M059J (cell line): ENCODE data around the gene ATP6V0E1. TPM values are rescaled to one million over a fixed set of nuclear protein-coding genes. Genes with fewer than 3 reads are reported as not detected.
"Not testable (repeated sequence)": the region's sequence is repeated elsewhere in the genome, so short reads cannot be mapped to it uniquely, and the experiment has no call there.

Source experiments
- DNase-seq: peaks from one replicate; pipeline ENCODE4 v3.0.0-alpha.2; 2012; ENCODE audit warnings: low read depth
- total RNA-seq: library from RNA; depleted of rRNA; stranded (reverse); fragments of >200 nt; shearing (Covaris generic); gene quantifications from 2 replicates; pipeline ENCODE4 v1.2.3, GENCODE V29; 2014

ATP6V0E1 gene
- total RNA-seq, 1 experiment from 2014 or later, result 365 TPM

DNA sequence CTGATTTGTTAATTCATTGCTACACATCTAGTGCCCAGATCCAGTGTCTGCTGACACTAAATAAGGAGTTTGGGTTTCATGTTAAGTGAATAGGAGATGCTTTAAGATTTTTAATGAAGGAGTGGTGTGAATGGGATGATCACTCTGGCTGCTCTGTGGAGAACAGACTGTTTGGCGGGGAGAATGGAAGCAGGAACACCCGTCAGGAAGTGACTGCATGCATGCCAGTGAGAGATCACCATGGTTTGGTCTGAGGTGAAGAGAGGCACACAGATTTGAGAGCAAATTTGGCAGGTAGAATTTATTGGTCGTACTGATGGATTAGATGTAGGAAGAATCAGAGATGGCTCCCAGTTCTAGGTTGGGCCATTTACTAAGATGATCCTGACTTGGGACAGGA lies 19.8 kb downstream of the ATP6V0E1 start:
- no peak for DNase-seq

DNA sequence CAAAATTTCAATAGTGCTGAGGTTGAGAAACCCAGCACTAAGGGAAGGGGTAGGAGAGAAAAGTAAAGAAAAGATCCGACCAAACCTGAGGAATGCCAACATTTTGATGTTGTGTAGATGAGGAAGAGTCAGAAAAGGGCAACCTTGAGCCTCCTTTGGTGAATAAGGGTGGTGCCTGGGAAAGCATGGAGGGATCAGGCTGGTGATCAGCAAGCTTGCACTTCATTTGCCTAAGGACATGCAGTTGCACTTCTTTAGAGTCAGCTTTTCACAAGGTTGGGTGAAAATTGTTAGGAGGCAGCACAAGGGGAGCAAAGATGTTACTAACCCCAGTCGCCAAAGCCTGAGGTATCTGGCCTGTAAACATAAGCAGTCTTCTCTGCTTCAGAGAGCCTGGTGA lies 20.4 kb downstream of the ATP6V0E1 start:
- no peak for DNase-seq

DNA sequence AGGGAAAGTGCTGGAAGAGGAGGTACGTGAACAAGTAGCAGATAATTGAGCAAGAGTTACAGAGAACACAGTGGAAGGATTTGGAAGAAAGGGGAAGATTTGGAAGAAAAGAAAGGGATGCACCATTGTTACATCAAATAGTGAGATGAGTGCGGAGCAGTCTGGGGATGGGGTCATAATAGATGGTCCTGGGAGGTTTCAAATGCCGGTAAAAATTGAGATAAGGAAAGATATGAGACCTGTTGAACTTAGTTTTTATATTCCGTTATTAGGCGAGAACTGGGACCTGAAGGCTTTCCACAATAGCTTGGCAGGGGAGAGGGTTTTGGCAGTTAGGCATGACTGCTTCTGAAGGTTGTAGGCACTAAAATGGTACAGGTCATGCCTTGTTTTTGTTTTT lies 20.9 kb downstream of the ATP6V0E1 start:
- no peak for DNase-seq

DNA sequence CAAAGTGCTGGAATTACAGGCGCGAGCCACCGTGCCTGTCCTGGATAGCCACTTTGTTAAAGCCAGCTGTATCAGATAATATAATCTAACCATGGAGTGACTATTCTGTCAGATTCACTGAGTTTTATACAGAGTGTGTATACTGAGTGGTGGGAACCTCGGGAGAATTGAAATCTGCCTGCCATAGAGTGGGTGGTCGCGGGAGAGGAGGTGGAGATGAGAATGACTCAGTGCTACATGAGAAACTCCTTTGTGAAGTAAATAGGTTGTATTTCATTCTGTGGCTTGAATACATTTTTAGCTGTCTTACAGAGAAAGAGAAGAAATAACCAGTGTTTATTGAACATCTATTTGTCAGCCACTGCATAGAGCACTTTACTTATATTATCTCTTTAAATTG lies 26.4 kb downstream of the ATP6V0E1 start:
- DNase-seq, result peak; percentile 60

DNA sequence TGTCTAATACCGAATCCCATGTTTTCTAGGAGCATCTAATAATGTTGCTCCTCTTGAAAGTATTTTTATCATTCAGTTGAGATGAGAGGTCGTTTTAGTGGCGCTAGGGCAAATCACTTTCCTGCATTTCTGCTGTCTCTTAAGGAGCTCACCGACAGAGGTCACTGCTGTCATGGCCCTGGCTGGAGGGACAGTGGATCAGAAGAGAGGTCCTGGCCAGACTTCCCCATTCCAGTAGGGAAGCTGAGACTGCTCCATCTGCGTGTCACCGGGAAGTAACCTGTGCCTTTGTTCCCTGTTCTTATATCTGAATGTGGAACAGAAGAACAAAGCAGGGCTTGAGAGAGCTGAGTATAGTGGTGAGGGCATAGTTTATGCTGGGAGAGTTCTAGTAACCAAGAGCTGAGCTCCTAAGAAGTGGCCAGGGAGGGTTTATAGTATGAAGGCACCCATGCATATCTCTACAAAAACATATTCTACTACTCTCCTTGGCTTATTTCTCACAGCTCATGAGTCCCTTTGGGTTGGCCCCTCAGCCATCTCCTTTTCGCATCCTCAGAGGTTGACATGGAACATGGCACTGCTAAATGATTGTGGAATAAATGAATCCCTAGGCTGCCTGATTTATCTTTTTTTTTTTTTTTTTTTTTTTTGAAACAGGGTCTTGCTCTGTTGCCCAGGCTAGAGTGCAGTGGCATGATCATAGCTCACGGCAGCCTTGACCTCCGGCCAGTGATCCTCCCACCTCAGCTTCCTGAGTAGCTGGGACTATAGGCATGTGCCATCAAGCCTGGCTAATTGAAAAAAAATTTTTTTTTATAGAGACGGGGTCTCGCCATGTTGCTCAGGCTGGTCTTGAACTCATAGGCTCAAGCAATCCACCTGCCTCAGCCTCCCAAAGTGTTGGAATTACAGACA lies 27.2 kb downstream of the ATP6V0E1 start:
- no peak for DNase-seq

DNA sequence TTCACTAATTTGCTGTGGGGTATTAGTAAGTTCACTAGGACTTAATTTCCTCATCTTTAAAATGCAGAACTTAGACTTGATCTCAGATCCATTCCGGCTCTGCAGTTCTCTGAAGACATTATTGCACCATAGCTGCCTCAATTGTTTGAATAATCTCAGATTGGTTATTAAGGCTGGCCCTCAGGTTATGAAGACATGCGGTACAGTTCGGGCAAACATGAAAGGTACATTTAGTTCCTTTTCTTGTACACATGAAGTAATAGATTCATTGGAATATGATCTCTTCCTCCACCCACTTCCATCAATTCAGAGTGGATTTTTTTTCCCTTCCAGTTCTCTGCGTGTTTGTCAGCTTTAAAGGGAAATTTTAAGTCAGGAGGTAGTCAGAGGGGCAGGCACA lies 28.0 kb downstream of the ATP6V0E1 start:
- DNase-seq, result no peak

DNA sequence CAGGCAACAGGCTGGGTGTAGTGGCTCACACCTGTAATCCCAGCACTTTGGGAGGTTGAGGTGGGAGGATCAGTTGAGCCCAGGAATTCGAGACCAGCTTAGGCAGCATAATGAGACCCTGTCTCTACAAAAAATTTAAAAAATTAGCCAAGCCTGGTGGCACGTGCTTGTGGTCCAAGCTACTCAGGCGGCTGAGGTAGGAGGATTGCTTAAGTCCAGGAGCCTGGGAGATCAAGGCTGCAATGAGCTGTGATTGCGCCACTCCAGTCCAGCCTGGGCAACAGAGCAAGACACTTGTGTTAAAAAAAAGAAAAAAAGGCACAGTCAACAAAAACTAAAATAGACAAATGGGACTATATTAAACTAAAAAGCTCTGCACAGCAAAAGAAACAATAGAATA lies 29.3 kb downstream of the ATP6V0E1 start:
- DNase-seq, result no peak

DNA sequence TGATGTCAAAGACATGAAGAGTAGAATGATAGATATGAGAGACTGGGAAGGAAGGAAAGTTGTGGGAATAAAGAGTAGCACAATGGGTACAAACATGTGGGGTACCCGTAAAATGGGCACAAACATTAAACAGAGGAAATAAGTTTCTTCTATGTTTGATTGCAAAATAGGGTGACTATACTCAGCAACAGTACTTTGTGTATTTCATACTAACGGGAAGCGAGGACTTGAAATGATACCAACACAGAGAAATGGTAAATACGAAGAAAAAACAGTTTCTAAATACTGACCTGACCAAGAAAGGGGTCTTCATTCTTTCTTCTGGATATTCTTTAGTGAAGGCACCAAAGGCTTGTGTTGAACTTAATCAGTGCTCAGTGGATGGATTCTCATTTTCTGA lies 31.1 kb downstream of the ATP6V0E1 start:
- no peak for DNase-seq

DNA sequence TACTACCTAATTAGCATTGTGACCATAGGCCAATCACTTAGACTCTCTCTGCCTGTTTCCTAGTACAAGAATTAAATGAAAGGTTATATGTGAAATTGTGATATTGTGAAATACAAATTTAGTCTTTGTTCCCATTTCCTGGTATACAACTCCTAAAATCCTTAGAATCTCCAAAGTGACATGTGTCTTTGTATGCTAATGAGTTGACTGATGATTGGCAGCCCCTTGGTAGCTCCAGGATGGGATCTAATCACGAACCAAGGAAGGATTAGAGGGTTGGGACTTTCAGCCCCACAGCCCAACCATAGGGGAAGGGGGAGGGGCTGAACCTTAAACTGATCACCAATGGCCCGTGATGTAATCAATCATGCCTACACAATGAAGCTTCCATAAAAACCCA lies 31.6 kb downstream of the ATP6V0E1 start:
- no peak for DNase-seq

DNA sequence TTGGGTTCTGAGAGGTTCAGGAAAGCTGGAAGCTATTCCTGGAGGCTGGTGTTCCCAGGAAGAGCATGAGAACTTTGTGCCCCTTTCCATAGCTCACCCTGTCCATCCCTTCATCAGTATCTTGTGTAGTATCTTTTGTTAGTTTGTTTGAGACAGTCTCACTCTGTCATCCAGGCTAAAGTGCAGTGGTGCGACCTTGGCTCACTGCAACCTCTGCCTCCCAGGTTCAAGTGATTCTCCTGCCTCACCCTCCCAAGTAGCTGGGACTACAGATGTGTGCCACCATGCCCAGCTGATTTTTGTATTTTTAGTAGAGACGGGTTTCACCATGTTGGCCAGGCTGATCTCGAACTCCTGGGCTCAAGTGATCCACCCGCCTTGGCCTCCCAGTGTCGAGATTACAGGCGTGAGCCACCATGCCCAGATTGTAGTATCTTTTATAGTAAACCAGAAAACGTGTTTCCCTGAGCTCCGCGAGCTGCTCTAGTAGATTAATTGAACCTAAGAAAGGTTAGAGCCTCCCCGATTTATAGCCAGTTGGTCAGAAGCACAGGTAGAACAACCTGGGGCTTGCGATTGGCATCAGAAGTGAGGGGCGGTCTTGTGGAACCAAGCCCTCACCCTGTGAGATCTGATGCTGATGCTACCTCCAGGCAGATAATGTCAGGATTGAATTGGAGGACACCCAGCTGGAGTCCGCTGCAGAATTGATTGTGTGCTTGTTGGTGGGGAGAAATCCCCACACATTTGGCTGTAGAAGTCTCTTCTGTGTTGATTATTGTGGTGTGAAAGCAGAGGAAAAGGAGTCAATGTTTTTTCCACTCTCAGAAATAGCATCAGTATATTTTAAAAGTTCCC lies 32.3 kb downstream of the ATP6V0E1 start:
- no peak for DNase-seq

DNA sequence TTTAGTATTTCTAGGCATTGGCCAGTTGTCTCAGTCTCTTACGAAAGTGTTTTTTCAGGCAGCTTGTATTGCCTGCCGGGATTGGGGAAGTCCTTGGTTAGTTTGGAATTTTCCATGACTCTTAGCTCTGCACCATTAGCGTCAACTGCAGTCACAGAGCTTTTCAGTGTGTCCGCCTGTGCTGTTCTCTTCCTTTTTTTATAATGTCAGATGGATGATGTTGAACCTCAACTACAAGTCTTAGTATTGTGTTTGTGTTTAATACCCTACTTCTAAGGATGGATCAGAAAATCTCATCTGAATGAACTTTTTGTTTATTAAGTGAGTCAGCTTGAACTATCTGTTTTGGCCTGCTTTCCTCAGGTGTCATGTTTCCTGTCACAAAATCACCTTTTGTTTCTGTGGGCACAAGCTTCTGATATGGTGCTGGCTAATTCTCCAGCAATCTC lies 33.1 kb downstream of the ATP6V0E1 start:
- peak; percentile 47 for DNase-seq

DNA sequence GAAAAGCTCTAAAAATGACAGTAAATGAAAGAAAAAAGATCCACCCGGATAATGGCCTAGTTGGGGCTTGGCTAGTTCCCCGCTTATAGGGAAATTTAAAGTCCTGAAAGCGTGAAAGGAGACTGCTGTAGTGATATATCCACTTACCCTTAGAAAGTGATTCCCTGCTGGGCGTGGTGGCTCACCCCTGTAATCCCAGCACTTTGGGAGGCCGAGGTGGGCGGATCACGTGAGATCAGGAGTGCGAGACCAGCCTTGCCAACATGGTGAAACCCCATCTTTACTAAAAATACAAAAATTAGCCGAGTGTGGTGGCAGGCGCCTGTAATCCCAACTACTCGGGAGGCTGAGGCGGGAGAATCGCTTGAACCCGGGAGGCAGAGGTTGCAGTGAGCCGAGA lies 33.5 kb downstream of the ATP6V0E1 start:
- DNase-seq, result not testable (repeated sequence)

DNA sequence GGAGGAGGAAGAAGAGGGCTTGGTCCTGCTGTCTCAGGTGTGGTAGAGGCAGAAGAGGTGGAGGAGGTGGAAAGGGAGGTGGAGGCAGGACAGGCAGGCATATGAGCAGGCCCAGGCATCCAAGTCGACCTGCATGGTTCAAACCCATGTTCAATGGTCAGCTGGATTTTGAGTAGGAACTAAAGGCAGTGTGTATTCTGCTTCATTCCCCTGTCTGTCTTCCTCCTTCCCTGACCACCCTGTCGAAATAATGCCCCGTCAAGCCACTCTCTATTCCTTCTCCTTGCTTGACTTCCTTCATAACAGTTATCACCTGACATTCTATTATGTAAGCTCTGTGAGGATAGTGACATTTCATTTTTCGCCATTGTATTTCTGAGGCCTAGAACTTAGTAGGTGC lies 34.8 kb downstream of the ATP6V0E1 start:
- no peak for DNase-seq

DNA sequence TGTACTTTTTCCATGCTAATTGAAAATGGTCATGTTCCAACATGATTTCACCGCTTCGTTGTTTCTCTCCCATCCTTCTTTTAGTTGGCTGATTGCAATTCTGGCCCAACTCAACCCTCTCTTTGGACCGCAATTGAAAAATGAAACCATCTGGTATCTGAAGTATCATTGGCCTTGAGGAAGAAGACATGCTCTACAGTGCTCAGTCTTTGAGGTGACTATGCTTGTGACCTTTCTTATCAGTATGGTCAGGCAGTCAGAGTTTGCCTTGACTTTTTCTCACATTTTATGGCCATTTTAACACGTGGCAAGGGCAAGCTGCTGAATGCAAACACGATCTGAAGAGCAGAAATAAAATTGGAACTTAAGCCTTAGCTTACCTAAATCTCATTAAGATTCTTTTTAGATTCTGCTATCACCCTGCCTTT lies 36.6 kb downstream of the ATP6V0E1 start:
- no peak for DNase-seq

DNA sequence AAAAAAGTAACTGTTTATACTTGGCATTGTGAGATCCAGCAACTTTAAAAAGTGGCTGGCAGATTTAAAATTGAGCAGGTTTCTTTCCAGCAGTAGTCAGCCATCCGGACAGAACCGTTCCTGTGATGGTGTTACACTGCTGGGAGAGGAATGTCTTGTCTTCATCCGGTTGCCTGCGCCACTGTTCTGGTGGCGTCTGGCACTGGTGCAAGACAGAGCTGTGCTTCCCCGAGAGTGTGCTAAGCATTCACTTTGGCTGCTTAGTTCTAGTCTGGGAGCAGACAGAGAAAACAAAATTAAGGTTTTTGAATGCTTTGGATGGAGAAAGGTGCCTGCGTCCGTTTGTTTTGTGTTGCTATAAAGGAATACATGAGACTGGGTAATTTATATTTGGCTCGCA lies 37.1 kb downstream of the ATP6V0E1 start:
- no peak for DNase-seq

DNA sequence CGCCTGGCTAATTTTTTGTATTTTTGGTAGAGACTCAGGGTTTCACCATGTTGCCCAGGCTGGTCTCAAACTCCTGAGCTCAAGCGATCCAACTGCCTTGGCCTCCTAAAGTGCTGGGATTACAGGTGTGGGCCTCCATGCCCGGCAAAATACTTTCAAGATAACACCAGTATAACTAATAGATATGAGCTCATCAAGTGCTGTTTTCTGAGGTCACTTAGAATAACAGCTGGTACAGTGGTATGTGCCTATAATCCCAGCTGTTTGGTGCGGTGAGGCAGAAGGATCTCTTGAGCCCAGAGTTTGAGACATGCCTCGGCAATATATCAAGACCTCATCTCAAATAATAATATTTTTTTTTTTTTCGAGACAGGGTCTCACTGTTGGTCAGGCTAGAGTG lies 42.1 kb downstream of the ATP6V0E1 start:
- DNase-seq, result no peak

DNA sequence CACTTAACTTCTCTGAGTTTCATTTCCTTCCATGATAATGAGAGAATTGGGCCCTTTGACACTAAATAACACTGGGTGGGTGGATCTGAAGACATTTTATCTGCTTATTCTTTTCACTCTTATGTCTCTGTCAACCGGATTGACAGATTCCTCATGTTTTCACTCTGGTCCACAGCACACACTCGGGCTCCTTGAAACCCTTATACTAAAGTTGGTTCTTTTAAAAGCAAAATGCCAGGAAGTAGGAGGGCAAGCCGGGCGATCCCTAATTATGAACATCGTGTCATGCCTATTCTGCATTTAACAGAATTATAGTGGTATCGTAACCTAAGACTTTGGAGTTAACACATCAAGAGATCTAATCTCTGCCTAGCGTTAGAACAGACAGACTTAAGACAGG lies 44.3 kb downstream of the ATP6V0E1 start:
- DNase-seq, result no peak

DNA sequence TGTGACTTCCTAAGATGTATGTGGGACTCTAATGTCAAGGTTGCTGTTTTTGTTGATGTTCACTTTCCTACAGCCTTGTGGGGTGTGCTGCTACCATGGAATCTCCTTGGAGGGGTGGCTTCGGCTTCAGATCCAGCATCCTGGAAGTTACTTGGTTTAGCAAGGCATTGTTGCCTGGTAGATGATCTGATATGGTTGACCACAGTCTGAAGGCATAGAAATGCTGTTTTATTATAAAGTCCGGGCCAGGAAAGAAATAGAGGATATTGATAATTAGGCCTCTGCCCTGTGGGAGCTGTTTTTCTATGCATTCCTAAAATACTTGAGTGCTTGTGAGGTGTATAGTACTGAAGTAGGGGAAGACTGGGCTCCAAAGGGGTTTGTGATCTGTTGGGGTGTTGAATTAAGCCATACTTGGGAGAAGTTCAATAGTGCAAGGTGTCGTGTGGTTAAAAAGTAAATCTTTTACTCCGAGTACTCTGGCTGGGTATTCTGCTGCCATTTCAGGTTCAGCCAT lies 45.3 kb downstream of the ATP6V0E1 start:
- DNase-seq, result no peak

DNA sequence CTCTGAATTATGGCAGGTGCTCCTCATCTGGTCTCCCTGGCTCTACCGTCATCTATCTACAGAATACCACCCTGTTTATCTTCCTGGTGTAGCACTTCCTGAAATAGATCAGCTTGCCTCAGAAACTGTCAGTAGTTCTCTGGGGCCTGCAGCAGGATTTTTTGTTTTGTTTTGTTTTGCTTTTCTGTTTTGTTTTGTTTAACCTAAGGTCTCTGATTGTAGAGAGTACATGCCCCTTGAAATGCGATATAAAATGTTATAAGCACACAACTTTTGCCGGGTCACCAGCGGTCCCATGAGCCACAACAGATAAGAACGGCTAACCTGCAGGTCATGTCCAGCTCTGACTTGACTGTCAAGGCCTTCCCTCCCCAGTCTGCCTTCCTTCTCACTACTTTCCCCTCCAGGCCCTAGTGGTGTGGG lies 45.9 kb downstream of the ATP6V0E1 start:
- DNase-seq, result no peak

DNA sequence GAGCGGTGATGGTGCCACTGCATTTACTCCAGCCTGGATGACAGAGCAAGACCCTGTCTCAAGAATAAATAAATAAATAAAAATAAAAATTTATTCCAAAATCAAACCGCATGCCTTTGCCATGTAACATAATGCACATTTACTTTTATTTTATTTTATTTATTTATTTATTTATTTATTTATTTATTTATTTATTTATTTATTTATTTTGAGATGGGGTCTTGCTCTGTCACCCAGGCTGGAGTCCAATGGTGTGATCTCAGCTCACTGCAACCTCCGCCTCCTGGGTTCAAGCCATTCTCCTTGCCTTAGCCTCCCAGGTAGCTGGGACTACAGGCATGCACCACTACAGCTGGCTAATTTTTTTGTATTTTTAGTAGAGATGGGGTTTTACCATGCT lies 48.5 kb downstream of the ATP6V0E1 start:
- not testable (repeated sequence) for DNase-seq

DNA sequence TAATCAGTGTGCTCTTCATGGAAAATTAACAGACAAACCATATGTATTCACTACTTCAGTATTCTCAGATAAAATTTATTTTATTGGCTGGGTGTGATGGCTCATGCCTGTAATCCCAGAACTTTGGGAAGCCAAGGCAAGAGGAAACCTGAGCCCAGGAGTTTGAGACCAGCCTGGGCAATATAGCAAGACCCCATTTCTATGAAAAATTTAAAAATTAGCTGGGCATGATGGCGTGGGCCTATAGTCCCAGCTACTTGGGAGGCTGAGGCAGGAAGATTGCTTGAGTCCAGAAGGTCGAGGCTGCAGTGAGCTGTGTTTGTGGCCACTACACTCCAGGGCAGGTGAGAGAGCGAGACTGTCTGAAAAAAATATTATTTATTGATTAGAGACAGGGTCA lies 49.2 kb downstream of the ATP6V0E1 start:
- no peak for DNase-seq

DNA sequence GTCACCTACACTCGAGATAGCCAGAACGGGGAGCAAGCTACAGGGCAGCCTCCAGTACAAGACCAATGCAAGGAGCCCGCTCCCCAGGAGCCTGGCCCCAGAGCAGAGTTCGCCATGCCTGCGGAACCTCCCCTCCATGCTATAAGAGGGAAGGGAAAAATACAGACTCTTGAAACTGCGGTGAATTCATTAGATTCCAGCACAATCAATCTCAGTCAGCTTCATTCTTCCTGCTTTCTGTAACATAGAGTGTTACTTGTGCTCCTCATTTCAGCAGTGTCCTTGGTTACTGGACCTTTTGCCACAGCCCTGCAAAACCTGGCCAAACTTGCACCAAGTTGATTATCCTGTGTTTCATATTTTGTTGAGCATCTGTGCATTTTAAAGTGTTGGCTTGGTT lies 50.4 kb downstream of the ATP6V0E1 start:
- DNase-seq, result no peak
